ENCODE data around the gene LYPD3.
A peak's percentile ranks its signal among the peaks of the same experiment; 100 is the strongest.

LYPD3 gene

DNA sequence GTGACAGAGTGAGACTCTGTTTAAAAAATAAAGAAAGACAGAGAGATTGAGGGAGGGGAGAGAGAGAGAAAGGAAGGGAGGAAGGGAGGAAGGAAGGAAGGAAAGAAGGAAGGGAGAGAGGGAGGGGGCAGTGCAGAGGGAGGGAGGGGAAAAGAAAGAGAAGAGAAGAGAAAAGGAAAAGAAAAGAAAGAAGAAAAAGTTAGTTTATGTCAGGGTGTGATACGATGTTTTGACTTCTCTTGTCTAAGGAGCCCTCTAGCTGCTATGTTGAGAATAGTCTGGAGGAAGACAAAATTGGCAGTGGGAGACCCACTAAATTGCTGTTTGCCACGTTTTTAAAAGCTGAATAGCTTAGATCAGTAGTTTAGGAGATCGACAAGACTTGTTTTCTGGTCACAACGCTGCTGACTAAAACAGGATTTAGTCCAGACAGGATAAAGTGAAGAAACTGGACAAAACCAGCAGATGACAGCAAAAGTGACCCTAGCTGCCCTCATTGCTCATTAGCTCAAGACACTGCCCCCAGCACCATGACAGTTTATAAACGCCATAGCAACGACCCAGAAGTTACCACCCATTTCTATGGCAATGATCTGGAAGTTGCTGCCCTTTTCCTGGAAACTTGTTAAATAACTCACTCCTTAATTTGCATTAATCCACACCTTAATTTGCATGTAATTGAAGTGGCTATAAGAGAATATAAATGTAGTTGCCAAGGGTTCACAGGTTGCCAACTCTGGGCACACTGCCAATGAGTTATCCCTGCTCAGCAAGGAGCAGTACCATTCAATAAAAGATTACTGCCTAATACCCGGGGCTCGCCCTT, 39.6 kb downstream of the LYPD3 start:
- Histone ChIP-seq H3K4me3 (ENCODE audit: low read depth, low read length) (no peak overlapping the region), H3K36me3 (no peaks in the 10 kb centered on the region), H3K27me3 (ENCODE audit: insufficient read depth, low read depth, severe bottlenecking) (no peaks in the 10 kb centered on the region), H3K9me3 (ENCODE audit: severe bottlenecking) (no peaks in the 10 kb centered on the region), H3K27ac (no peak overlapping the region)
- DNase-seq = no peak
- TF ChIP-seq CTCF (IDR thresholded peaks at IDR 0.05; ENCODE audit: low read depth, low read length) = peak; percentile 50

DNA sequence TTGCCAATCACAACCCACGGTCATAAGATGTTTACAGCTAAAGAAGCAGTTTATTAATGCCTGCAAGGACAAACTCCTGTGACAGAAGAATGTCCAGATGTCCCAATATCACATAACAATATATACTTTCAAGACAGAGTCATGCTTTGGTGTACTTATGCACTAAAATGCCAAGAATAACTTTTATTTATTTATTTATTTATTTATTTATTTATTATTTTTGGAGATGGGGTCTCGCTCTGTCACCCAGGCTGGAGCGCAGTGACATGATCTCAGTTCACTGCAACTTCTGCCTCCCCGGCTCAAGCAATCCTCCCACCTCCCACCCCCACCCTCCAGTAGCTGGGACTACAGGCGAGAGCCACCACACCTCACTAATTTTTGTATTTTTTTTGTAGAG, 41.6 kb downstream of the LYPD3 start:
- no peak for DNase-seq

DNA sequence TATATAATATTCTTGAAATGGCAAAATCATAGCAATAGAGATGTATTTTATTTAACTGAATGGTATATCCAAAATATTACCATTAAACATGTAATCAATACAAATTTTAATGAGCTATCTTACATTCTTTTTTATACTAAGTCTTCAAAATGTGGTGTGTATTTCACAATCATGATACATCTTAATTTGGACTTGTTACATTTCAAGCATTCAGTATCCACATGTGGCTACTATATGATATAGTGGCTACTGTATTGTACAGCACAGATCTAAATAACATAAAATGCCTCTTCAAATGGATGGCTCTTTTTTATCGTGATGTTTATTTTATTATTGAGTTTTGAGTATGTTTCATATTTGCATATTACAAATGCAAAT, 42.7 kb downstream of the LYPD3 start:
- DNase-seq = no peak
- no peak overlapping the region for H3K27ac ChIP-seq
- no peaks in the 10 kb centered on the region for H3K27me3 ChIP-seq (ENCODE audit: insufficient read depth, low read depth, severe bottlenecking)
- H3K4me3 ChIP-seq (ENCODE audit: low read depth, low read length) = no peak overlapping the region
- H3K36me3 ChIP-seq = no peaks in the 10 kb centered on the region
- no peak for TF ChIP-seq CTCF (IDR thresholded peaks at IDR 0.05; ENCODE audit: low read depth, low read length)
- H3K9me3 ChIP-seq (ENCODE audit: severe bottlenecking) = no peaks in the 10 kb centered on the region

More for the DNA sequence above, 41.6 kb downstream of the LYPD3 start:
- Histone ChIP-seq H3K4me3 (ENCODE audit: low read depth, low read length) (no peak overlapping the region), H3K9me3 (ENCODE audit: severe bottlenecking) (no peaks in the 10 kb centered on the region), H3K27ac (no peak overlapping the region), H3K36me3 (no peaks in the 10 kb centered on the region), H3K27me3 (ENCODE audit: insufficient read depth, low read depth, severe bottlenecking) (no peaks in the 10 kb centered on the region)
- no peak for TF ChIP-seq CTCF (IDR thresholded peaks at IDR 0.05; ENCODE audit: low read depth, low read length)

DNA sequence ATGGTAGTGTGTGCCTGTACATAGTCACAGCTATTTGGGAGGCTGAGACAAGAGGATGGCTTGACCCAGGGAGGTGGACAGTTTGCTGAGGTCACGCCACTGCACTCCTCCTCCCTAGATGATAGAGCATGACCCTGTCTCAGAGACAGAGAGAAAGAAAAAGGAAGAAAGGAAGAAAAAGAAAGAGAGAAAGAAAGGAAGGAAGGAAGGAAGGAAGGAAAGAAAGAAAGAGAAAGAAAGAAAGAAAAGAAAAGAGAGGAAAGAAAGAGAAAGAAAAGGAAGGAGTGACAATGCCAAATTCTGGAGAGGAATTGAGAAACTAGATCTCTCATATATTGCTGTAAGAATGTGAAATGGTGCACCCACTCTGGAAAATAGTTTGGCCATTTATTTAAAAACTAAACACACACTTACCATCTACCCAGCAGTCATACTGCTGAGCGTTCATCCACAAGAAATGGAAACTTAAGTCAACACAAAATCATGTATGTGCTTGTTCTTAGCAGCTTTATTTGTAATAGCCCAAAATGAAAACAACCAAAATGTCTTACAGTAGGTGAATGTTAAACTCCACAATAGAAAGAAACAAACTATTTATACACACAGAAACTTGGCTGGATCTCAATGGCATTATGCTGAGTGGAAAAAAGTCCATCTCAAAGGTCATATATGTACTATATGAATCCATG, 43.3 kb downstream of the LYPD3 start:
- no peak overlapping the region for H3K27ac ChIP-seq
- H3K9me3 ChIP-seq (ENCODE audit: severe bottlenecking) = no peaks in the 10 kb centered on the region
- no peaks in the 10 kb centered on the region for H3K36me3 ChIP-seq
- TF ChIP-seq CTCF (IDR thresholded peaks at IDR 0.05; ENCODE audit: low read depth, low read length) = no peak
- H3K27me3 ChIP-seq (ENCODE audit: insufficient read depth, low read depth, severe bottlenecking) = no peaks in the 10 kb centered on the region
- no peak for DNase-seq
- no peak overlapping the region for H3K4me3 ChIP-seq (ENCODE audit: low read depth, low read length)

DNA sequence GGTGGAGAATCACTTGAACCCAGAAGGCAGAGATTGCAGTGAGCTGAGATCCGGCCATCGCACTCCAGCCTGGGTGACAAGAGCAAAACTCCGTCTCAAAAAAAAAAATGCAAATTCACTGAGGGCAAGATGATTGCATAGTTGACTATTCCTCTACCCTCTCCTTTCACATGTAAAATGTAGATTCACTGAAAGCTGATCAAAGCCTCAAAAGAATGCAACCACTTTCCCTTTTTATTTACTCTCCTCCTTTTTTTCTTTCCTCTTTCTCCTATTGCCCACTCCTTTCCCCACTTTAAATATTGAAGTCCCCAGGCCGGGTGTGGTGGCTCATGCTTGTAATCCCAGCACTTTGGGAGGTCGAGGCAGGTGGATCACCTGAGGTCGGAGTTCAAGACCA, 44.5 kb downstream of the LYPD3 start:
- no peak overlapping the region for H3K27ac ChIP-seq
- no peaks in the 10 kb centered on the region for H3K9me3 ChIP-seq (ENCODE audit: severe bottlenecking)
- H3K36me3 ChIP-seq = no peaks in the 10 kb centered on the region
- no peak for TF ChIP-seq CTCF (IDR thresholded peaks at IDR 0.05; ENCODE audit: low read depth, low read length)
- DNase-seq = no peak
- no peaks in the 10 kb centered on the region for H3K27me3 ChIP-seq (ENCODE audit: insufficient read depth, low read depth, severe bottlenecking)
- no peak overlapping the region for H3K4me3 ChIP-seq (ENCODE audit: low read depth, low read length)

Data from WERI-Rb-1 (cell line).